ENCODE measurements around the gene TBL1X.

The TBL1X gene

DNA sequence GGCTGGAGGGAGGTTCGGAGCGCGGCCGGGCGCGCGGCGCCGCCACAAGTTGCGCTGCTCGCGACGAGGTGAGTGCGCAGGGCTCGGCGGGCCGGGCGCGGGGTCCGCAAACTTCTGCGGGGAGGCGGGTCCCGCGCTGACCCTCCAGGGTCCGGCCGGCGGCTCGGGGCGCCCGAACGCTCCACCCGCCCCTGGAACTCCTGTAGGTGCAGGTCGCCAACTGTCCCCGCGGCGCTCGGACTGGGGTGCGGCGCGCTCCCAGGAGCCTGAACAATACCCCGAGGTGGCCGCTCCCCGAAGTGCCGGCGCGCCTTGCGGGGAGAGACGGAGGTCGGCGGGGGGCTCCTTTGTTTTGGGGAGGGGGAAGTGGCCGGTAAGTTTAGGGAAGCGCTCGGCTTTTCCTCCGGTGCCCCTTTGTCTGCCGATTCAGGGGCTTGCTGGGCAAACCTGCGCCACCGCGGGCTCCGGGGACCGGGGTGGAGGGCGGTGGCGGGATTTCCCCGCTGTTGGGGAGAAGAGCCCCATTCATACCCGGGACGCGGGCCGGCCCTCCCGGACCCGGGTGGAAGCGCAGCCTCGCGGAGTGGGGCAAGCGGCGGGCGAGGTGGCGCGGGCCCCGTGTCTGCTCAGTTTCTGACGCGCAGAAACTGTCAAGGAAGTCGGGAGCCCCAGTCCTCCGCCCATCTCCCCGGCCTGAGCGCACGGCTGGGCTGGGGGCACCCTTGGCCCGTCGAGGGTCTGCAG, 694 bp downstream of the TBL1X start:
- Histone ChIP-seq H3K9me3 (no peaks in the 10 kb centered on the region), H3K27me3 (no peaks in the 10 kb centered on the region), H3K4me3 (ENCODE audit: low read depth, low read length) (peak overlapping the region; percentile 72), H3K4me1 (0 out of 2 replicates have a peak, but pooled peaks cover 4% of the 10 kb centered on the region), H3K36me3 (no peaks in the 10 kb centered on the region; the same call in 1 of the 2 replicates)
- TF ChIP-seq, protein P1, sequence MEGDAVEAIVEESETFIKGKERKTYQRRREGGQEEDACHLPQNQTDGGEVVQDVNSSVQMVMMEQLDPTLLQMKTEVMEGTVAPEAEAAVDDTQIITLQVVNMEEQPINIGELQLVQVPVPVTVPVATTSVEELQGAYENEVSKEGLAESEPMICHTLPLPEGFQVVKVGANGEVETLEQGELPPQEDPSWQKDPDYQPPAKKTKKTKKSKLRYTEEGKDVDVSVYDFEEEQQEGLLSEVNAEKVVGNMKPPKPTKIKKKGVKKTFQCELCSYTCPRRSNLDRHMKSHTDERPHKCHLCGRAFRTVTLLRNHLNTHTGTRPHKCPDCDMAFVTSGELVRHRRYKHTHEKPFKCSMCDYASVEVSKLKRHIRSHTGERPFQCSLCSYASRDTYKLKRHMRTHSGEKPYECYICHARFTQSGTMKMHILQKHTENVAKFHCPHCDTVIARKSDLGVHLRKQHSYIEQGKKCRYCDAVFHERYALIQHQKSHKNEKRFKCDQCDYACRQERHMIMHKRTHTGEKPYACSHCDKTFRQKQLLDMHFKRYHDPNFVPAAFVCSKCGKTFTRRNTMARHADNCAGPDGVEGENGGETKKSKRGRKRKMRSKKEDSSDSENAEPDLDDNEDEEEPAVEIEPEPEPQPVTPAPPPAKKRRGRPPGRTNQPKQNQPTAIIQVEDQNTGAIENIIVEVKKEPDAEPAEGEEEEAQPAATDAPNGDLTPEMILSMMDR (IDR thresholded peaks at IDR 0.05; ENCODE audit: low read depth, low read length), result no peak
- peak; percentile 9 for DNase-seq

DNA sequence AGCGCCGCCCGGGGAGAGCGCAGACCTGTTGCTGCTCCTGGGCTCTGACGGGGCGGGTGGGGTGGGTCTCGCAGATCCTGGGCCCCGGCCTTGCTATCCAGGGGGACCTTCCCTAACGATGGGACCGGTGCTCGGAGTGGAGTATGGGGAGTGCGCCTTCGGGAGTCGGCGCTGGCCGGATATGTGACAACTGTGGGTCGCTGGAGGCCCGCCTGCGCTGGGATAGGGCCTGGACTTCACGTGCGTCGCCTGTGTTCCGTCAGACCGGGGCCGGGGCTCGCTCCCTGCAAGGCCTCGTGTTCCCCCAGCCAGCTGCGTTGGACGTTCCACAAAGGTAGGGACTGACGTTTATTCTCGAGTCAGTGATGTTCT, 1.3 kb downstream of the TBL1X start:
- DNase-seq, result peak; percentile 58
- TF ChIP-seq, protein P1 (IDR thresholded peaks at IDR 0.05; ENCODE audit: low read depth, low read length), result no peak

DNA sequence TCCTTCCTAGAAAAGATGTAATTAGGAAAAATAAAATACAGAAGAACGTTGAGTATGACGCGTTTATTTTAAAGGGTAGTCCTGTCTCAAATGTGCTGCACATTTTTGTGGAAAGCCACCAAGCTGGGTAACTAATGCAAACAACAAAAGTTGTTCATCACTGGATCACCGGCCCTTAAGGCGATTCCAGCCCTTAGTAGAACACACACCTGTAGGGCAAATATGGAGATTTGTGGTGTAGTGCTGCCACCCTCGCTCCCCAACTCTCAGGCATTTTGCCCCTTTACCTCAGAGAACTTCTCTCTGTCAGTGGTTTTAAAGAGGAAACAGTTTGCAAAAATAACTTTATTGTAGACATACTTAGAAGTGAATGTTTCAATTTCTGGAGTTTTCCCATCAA, 1.9 kb downstream of the TBL1X start:
- no peaks in the 10 kb centered on the region for H3K27me3 ChIP-seq
- H3K36me3 ChIP-seq, result no peaks in the 10 kb centered on the region; the same call in 1 of the 2 replicates
- 0 out of 2 replicates have a peak, but pooled peaks cover 4% of the 10 kb centered on the region for H3K4me1 ChIP-seq
- DNase-seq, result no peak
- TF ChIP-seq, protein P1 (IDR thresholded peaks at IDR 0.05; ENCODE audit: low read depth, low read length), result no peak
- H3K4me3 ChIP-seq (ENCODE audit: low read depth, low read length), result peak overlapping the region; percentile 72
- no peaks in the 10 kb centered on the region for H3K9me3 ChIP-seq

More for the DNA sequence above, 1.3 kb downstream of the TBL1X start:
- no peaks in the 10 kb centered on the region; the same call in 1 of the 2 replicates for H3K36me3 ChIP-seq
- no peaks in the 10 kb centered on the region for H3K9me3 ChIP-seq
- H3K4me1 ChIP-seq, result 0 out of 2 replicates have a peak, but pooled peaks cover 4% of the 10 kb centered on the region
- peak overlapping the region; percentile 72 for H3K4me3 ChIP-seq (ENCODE audit: low read depth, low read length)
- H3K27me3 ChIP-seq, result no peaks in the 10 kb centered on the region

DNA sequence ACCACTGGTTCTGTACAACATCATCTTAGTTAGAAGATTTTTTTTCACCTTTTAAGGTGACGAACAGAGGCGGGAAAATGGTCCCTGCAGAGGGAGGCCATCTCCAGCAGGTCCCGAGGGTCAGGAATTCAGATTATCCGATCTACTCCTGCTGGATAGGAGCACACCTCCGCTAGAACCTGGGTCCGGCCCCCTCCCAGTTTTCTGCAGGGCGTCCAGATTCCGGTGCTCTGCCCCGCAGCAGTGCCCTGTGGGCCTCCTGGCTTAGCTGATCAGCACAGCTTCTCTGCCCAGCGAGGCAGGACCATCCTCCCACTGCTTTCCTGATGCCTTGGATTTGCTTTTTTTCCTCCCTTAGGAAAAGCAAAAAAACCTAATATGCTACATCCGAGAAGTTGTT, 2.3 kb downstream of the TBL1X start:
- Histone ChIP-seq H3K9me3 (no peaks in the 10 kb centered on the region), H3K4me3 (ENCODE audit: low read depth, low read length) (peak overlapping the region; percentile 72), H3K36me3 (no peaks in the 10 kb centered on the region; the same call in 1 of the 2 replicates), H3K27me3 (no peaks in the 10 kb centered on the region), H3K4me1 (0 out of 2 replicates have a peak, but pooled peaks cover 4% of the 10 kb centered on the region)
- TF ChIP-seq, protein P1 (IDR thresholded peaks at IDR 0.05; ENCODE audit: low read depth, low read length), result no peak
- DNase-seq, result no peak

DNA sequence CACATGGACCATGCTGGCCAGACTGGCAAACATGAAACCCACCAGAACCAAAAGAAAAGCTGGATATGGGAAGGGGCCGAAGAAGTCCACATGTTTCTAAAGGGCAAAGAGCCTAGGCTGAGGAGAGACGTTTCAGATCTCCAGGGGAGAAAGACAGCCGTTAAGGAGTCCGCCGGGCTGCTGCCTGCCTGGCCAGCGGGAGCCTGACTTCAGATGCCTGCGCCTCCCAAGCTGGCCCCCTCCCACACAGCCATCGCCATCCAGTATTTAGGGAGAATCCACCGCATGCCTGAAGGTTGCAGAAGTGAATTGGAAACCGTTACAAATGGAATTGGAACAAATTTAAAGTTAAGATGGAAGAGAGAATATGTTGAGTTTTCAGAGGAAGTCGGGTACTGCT, 2.9 kb downstream of the TBL1X start:
- H3K4me1 ChIP-seq, result 0 out of 2 replicates have a peak, but pooled peaks cover under 1% of the 10 kb centered on the region
- H3K9me3 ChIP-seq, result no peaks in the 10 kb centered on the region
- H3K27me3 ChIP-seq, result no peaks in the 10 kb centered on the region
- H3K36me3 ChIP-seq, result no peaks in the 10 kb centered on the region; the same call in 1 of the 2 replicates
- no peak overlapping the region for H3K4me3 ChIP-seq (ENCODE audit: low read depth, low read length)
- no peak for DNase-seq
- TF ChIP-seq, protein P1 (IDR thresholded peaks at IDR 0.05; ENCODE audit: low read depth, low read length), result no peak

DNA sequence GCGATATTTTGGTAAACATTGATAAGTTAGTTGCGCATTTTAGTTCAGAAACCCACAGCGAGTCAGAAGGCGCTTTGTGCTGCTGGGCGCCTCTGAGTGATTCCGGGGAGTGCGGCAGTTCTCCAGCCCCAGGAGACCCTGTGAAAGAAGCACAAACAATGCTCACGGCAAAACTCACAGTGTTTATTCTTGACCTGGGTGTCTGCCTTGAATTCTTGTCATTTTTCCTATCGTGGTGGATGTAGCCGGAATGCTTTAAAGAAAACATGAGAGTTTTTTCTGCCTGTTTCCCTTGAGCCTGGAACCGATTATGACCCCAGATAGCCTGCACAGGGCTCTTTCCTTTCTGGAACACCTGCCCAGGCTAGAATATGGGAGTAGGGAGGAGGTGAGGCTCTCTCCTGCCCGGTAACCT, 6.7 kb downstream of the TBL1X start:
- Histone ChIP-seq H3K4me3 (ENCODE audit: low read depth, low read length) (no peak overlapping the region), H3K27me3 (no peaks in the 10 kb centered on the region), H3K9me3 (no peaks in the 10 kb centered on the region), H3K36me3 (no peaks in the 10 kb centered on the region; the same call in 1 of the 2 replicates), H3K4me1 (no peaks in the 10 kb centered on the region)
- DNase-seq, result no peak
- TF ChIP-seq, protein P1 (IDR thresholded peaks at IDR 0.05; ENCODE audit: low read depth, low read length), result no peak

Measured in BE2C (cell line).